ENCODE measurements around the gene GALNT16.

The GALNT16 gene

GRCh38 chr14:69318241-69318640 lies 58.3 kb downstream of the GALNT16 start:
- H3K27me3 ChIP-seq (ENCODE audit: insufficient read depth, poor library complexity, severe bottlenecking) = no peaks in the 10 kb centered on the region
- no peak for TF ChIP-seq SPI1 (IDR thresholded peaks at IDR 0.05; ENCODE audit: borderline replicate concordance, low read depth)
- TF ChIP-seq CTCF (IDR thresholded peaks at IDR 0.05; ENCODE audit: insufficient read depth, low read length) = no peak
- DNase-seq (ENCODE audit: low read depth in 1 of 2, low spot score in 1 of 2) = no peak
- no peak overlapping the region for H3K4me3 ChIP-seq (replicated peaks; ENCODE audit: insufficient read depth, low read length)
- no peak overlapping the region for H3K27ac ChIP-seq (replicated peaks)

- Histone ChIP-seq H3K27me3 (ENCODE audit: insufficient read depth, poor library complexity, severe bottlenecking) (no peaks in the 10 kb centered on the region), H3K27ac (replicated peaks) (no peak overlapping the region), H3K4me3 (replicated peaks; ENCODE audit: insufficient read depth, low read length) (no peak overlapping the region)
- DNase-seq (ENCODE audit: low read depth in 1 of 2, low spot score in 1 of 2) = no peak
- no peak for TF ChIP-seq GABPA (IDR thresholded peaks at IDR 0.05; ENCODE audit: low read depth)
- TF ChIP-seq SPI1 (IDR thresholded peaks at IDR 0.05; ENCODE audit: borderline replicate concordance, low read depth) = no peak
- TF ChIP-seq POLR2AphosphoS5 (IDR thresholded peaks at IDR 0.05; ENCODE audit: low read depth) = no peak
- no peak for TF ChIP-seq REST (IDR thresholded peaks at IDR 0.05; ENCODE audit: insufficient replicate concordance, low read depth)
- no peak for TF ChIP-seq CTCF (IDR thresholded peaks at IDR 0.05; ENCODE audit: insufficient read depth, low read length)
Observed at GRCh38 chr14:69318901-69319475, 59.0 kb downstream of the GALNT16 start.

- Histone ChIP-seq H3K27me3 (ENCODE audit: insufficient read depth, poor library complexity, severe bottlenecking) (no peaks in the 10 kb centered on the region), H3K27ac (replicated peaks) (no peak overlapping the region), H3K4me3 (replicated peaks; ENCODE audit: insufficient read depth, low read length) (no peak overlapping the region)
- no peak for DNase-seq (ENCODE audit: low read depth in 1 of 2, low spot score in 1 of 2)
- TF ChIP-seq CTCF (IDR thresholded peaks at IDR 0.05; ENCODE audit: insufficient read depth, low read length) = no peak
- TF ChIP-seq GABPA (IDR thresholded peaks at IDR 0.05; ENCODE audit: low read depth) = no peak
- no peak for TF ChIP-seq POLR2AphosphoS5 (IDR thresholded peaks at IDR 0.05; ENCODE audit: low read depth)
- no peak for TF ChIP-seq SPI1 (IDR thresholded peaks at IDR 0.05; ENCODE audit: borderline replicate concordance, low read depth)
- TF ChIP-seq REST (IDR thresholded peaks at IDR 0.05; ENCODE audit: insufficient replicate concordance, low read depth) = no peak
Observed at GRCh38 chr14:69319911-69320310, 60.0 kb downstream of the GALNT16 start.
